ENCODE results near the gene CCNG1. TPM values are rescaled to one million over a fixed set of nuclear protein-coding genes. Genes with fewer than 3 reads are reported as not detected.

CCNG1 gene
- total RNA-seq, 1 donor from 2014 or later: 250 TPM

DNA sequence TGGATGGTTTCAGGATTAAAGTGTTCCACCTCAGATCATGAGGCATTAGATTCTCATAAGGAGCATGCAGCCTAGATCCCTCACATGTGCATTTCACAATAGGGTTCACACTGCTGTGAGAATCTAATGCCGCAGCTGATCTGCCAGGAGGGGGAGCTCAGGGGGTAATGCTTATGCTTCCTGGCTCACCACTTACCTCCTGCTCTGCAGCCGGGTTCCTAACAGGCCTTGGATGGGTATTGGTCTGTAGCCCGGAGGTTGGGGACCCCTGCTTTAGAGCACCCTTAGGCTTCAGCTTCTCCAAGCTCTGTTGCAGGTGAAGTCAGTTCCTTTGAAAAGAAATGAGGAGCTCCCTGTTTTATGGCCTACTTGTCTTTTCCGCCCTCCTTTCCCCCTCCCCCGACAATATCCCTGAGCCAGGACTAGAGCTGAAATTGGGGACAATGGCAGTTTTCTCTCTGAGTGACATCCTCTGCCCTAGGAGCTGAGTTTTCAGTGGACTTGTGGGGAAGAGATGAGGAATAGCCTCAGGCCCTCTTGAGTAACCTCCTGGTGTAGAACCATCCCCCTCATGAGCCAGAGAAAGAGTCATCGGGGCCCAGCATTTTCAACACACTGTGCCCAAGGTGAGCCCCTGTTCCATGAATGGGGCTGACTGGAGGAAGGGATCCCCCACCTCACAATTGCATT, 51.8 kb downstream of the CCNG1 start:
- no peaks in the 10 kb centered on the region for H3K27me3 Mint-ChIP-seq
- no peak for TF ChIP-seq CTCF (IDR thresholded peaks at IDR 0.05; ENCODE audit: unreplicated experiment)
- H3K9me3 Mint-ChIP-seq (ENCODE audit: low read depth): peaks cover 6% of the 10 kb centered on the region
- no peaks in the 10 kb centered on the region for H3K4me1 Mint-ChIP-seq (ENCODE audit: low read depth)
- H3K27ac Mint-ChIP-seq: no peak overlapping the region
- DNase-seq (ENCODE audit: low spot score, unreplicated experiment): no peak
- peaks cover 23% of the 10 kb centered on the region for H3K36me3 Mint-ChIP-seq (ENCODE audit: insufficient read depth)
- H3K4me3 Mint-ChIP-seq (ENCODE audit: low read depth): no peak overlapping the region

DNA sequence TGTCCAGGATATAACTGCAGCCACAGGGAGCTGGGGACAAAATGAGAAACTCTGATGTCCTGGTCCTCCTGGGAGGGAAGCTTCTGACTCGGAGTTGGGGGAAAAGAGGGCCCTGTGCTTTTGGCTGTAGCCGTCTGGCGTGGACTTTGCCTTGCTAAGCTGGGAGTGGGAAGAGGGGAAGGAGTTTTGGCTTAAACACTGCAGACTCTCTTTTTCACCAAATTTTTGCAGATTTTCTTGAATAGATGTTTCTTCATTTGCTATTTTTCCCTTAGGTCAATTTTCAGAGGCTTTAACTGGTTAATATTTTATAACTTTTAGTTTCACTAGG, 52.3 kb downstream of the CCNG1 start:
- H3K9me3 Mint-ChIP-seq (ENCODE audit: low read depth): peaks cover 6% of the 10 kb centered on the region
- no peaks in the 10 kb centered on the region for H3K4me1 Mint-ChIP-seq (ENCODE audit: low read depth)
- no peak for TF ChIP-seq CTCF (IDR thresholded peaks at IDR 0.05; ENCODE audit: unreplicated experiment)
- no peaks in the 10 kb centered on the region for H3K27me3 Mint-ChIP-seq
- H3K27ac Mint-ChIP-seq: no peak overlapping the region
- H3K36me3 Mint-ChIP-seq (ENCODE audit: insufficient read depth): peaks cover 21% of the 10 kb centered on the region
- no peak overlapping the region for H3K4me3 Mint-ChIP-seq (ENCODE audit: low read depth)
- no peak for DNase-seq (ENCODE audit: low spot score, unreplicated experiment)

Other genes with a start within 250 kb of the CCNG1 start
- gene NUDCD2, start 22.5 kb downstream of the CCNG1 start, total RNA-seq: 33.0 and 39.1 TPM in 2 replicates
- 13.3 and 15.0 TPM in 2 replicates for gene HMMR, start 23.0 kb downstream of the CCNG1 start, total RNA-seq
- gene MAT2B, start 68.0 kb downstream of the CCNG1 start, total RNA-seq: 64.4 and 66.8 TPM in 2 replicates